GM21529 (cell line): ENCODE measurements around the gene MIOX.

Experiments used
- ATAC-seq: cut with Tn5 transposase; IDR thresholded peaks from one replicate; pipeline ENCODE4 v1.9.1; 2021; ENCODE audit not compliant: unreplicated experiment

MIOX gene

GRCh38 chr22:50454556-50455075, 32.0 kb upstream of the MIOX start:
- ATAC-seq, result no peak

GRCh38 chr22:50455201-50455600, 31.5 kb upstream of the MIOX start:
- ATAC-seq, result no peak

GRCh38 chr22:50456026-50456425, 30.6 kb upstream of the MIOX start:
- ATAC-seq, result no peak

- ATAC-seq, result no peak
These were observed 30.0 kb upstream of the MIOX start for GRCh38 chr22:50456466-50457234.

- no peak for ATAC-seq
These were observed 27.6 kb upstream of the MIOX start for GRCh38 chr22:50459016-50459415.

GRCh38 chr22:50459496-50460140, 27.0 kb upstream of the MIOX start:
- ATAC-seq, result no peak

GRCh38 chr22:50460938-50461337, 25.7 kb upstream of the MIOX start:
- no peak for ATAC-seq

GRCh38 chr22:50461536-50461935, 25.1 kb upstream of the MIOX start:
- ATAC-seq, result no peak

- ATAC-seq, result no peak
These were observed 24.6 kb upstream of the MIOX start for GRCh38 chr22:50461979-50462540.

GRCh38 chr22:50463188-50463900, 23.3 kb upstream of the MIOX start:
- ATAC-seq, result no peak

GRCh38 chr22:50464451-50464850, 22.2 kb upstream of the MIOX start:
- ATAC-seq, result no peak

- ATAC-seq, result no peak
These were observed 21.4 kb upstream of the MIOX start for GRCh38 chr22:50465066-50465930.

GRCh38 chr22:50467341-50467740, 19.3 kb upstream of the MIOX start:
- no peak for ATAC-seq

GRCh38 chr22:50467773-50468440, 18.8 kb upstream of the MIOX start:
- no peak for ATAC-seq

- no peak for ATAC-seq
These were observed 18.0 kb upstream of the MIOX start for GRCh38 chr22:50468626-50469025.

- ATAC-seq, result peak; percentile 47
These were observed 17.0 kb upstream of the MIOX start for GRCh38 chr22:50469377-50470305.

- ATAC-seq, result no peak
These were observed 16.2 kb upstream of the MIOX start for GRCh38 chr22:50470491-50470890.

- no peak for ATAC-seq
These were observed 15.3 kb upstream of the MIOX start for GRCh38 chr22:50471197-50471847.
